Measurements from ENCODE around the gene SLC36A2.

The SLC36A2 gene

DNA sequence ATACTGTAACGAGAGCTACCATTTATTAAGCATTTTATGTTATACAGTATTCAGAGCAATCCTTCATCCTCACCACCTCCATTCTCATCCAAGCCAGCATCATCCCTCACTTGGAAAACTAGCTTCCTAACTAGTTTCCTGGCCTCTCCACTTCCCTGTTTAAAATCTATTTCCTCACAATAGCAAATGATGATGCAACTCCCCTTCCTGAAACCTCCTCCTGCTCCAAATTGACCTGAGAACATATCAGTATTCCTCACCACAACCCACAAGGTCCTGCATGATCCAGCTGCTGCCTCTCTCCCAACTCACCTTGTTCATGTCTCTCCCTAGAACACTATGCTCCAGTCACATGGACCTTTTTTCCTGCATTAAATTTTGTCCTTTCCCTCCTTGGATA, 4.3 kb upstream of the SLC36A2 start:
- no peak for DNase-seq (ENCODE audit: low read depth)
- TF ChIP-seq, protein P1, sequence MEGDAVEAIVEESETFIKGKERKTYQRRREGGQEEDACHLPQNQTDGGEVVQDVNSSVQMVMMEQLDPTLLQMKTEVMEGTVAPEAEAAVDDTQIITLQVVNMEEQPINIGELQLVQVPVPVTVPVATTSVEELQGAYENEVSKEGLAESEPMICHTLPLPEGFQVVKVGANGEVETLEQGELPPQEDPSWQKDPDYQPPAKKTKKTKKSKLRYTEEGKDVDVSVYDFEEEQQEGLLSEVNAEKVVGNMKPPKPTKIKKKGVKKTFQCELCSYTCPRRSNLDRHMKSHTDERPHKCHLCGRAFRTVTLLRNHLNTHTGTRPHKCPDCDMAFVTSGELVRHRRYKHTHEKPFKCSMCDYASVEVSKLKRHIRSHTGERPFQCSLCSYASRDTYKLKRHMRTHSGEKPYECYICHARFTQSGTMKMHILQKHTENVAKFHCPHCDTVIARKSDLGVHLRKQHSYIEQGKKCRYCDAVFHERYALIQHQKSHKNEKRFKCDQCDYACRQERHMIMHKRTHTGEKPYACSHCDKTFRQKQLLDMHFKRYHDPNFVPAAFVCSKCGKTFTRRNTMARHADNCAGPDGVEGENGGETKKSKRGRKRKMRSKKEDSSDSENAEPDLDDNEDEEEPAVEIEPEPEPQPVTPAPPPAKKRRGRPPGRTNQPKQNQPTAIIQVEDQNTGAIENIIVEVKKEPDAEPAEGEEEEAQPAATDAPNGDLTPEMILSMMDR (IDR thresholded peaks at IDR 0.05; ENCODE audit: low read length, missing control alignments) = no peak
- H3K4me3 ChIP-seq (replicated peaks; ENCODE audit: low read depth, low read length) = no peak overlapping the region

DNA sequence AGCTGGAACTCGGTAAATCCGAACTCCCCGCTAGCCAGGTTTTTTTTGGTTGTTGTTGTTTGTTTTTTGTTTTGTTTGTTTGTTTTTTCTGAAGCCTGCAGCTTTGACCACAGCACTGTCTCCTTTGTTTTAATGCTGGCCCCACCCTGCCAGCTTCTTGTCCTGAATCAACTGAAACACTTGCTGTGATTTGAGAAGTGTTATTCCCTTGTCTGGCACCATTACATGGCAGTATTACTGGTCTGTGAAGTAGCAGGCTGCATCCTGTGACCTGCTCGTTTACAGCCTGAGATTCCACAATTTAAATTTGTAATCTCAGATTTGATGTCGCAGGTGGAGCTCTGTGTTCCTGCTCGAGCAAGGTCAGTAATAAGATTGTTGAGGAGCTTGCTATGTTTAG, 1.4 kb upstream of the SLC36A2 start:
- H3K4me3 ChIP-seq (replicated peaks; ENCODE audit: low read depth, low read length) = no peak overlapping the region
- TF ChIP-seq, protein P1 (IDR thresholded peaks at IDR 0.05; ENCODE audit: low read length, missing control alignments) = no peak
- no peak for DNase-seq (ENCODE audit: low read depth)

DNA sequence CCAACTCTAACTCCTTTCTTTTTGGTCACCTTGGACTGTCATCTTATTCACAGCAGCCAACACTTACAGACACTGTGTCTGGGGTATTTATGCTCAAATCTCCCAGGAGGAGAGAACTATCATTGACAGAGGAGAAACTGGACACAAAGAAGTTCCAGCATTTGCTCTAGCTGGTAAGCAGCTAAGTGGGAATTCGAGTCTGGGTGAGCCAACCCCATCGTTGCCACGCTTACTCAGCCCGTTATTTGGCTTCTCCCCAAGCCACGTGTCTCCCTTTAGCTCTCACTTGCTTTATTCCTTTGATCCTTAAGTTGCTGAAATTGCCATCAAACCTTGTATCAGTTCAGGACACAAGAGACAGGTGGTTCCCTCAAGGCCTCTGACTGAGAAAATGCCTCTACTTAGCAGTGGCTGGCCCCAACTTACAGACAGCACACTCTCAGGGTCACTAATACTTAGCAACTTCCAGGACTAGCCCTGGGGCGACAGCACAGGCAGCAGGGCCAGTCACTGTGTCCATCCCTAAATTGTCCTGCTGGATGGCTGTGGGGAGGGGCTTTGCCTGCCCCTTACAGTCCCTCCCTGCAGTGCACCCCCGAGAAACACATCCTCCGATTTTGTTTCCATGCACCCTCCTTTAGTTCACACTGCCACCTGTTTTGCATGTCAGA, 1.4 kb downstream of the SLC36A2 start:
- H3K4me3 ChIP-seq (replicated peaks; ENCODE audit: low read depth, low read length) = no peak overlapping the region
- TF ChIP-seq, protein P1 (IDR thresholded peaks at IDR 0.05; ENCODE audit: low read length, missing control alignments) = no peak
- DNase-seq (ENCODE audit: low read depth) = no peak

DNA sequence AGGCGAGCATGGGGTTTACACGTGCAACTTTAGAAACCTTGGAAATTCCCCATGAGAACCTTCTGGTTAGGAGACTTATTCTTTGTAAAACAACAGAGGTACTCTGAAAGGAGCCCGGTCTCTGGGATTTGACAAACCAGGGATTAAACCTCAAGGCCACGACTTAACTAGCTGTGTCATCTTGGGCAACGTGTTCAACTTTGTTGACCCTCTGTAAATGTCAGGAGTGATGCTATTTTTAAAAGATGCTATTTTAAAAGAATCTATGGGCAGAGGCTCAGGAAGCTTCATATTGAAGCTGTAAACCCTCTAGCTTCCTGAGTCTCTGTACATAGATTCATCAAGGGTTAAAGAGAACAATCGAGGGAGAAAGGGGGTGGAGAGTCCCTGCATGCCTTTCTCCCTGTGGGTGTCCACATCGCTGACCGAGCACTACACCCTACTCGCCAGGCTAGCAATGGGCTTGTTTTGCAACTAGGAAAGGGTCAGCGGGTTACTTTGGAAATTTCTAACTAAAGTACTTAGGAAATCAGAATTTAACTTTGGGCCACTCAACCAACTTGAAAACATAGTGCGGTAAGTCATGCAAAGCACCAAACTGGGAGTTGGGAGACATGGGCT, 2.1 kb downstream of the SLC36A2 start:
- H3K4me3 ChIP-seq (replicated peaks; ENCODE audit: low read depth, low read length) = no peak overlapping the region
- no peak for DNase-seq (ENCODE audit: low read depth)
- TF ChIP-seq, protein P1 (IDR thresholded peaks at IDR 0.05; ENCODE audit: low read length, missing control alignments) = no peak

DNA sequence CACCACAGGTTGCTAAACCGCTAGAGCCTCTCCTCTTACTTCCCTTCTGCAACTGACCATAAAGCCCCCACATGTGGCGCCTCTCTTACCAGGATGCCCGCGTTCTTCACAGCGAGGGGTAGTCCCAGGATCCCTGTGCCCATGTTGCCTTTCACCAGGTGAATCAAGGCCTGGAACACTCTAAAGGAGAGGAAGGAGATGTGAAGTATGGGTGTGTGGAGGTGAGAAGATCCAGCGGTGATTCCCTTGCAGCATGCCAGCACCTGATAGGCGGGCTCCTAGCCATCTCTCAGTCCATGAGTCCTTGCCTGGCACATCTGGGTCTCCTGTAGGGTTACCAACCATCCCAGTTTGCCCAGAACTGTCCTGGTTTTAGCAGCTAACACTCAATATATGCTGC, 3.3 kb downstream of the SLC36A2 start:
- H3K4me3 ChIP-seq (replicated peaks; ENCODE audit: low read depth, low read length) = no peak overlapping the region
- TF ChIP-seq, protein P1 (IDR thresholded peaks at IDR 0.05; ENCODE audit: low read length, missing control alignments) = no peak
- no peak for DNase-seq (ENCODE audit: low read depth)

DNA sequence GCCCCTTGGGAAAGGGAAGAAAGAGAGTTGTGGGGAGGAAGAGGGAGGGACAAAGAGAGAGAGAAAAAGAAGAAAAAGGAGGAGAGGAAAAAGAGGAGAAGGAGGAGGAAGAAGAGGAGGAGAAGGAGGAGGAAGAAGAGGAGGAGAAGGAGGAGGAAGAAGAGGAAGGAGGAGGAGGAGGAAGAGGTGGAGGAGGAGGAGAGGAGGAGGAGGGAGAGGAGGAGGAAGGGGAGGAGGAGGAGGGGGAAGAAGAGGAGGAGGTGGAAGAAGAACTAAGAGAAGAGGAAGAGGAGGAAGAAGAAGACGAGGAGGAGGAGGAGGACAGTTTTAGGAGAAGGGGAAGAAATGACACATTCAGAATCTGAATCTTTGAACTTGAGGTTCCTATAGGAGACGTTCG, 7.4 kb downstream of the SLC36A2 start:
- no peak overlapping the region for H3K4me3 ChIP-seq (replicated peaks; ENCODE audit: low read depth, low read length)
- DNase-seq (ENCODE audit: low read depth) = no peak
- TF ChIP-seq, protein P1 (IDR thresholded peaks at IDR 0.05; ENCODE audit: low read length, missing control alignments) = no peak

DNA sequence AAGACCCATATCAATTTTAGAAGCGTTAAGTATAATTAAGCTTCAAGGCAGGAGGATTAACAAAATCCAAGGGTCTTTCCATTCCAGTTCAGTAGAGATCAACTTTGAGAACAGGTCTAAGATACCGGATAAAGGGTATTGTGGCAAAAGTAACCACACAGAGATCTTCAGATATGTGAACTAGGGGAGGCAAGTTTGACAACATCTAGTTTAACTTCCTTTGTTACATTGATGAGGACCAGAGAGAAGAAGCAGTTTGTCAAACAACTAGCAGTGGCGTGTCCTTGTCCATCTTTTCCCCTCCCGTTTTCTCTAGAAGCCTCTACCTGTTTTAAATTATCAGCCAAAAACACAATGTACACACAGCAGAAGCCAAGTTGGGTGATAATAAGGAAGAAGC, 8.6 kb downstream of the SLC36A2 start:
- H3K4me3 ChIP-seq (replicated peaks; ENCODE audit: low read depth, low read length) = no peak overlapping the region
- no peak for DNase-seq (ENCODE audit: low read depth)
- TF ChIP-seq, protein P1 (IDR thresholded peaks at IDR 0.05; ENCODE audit: low read length, missing control alignments) = no peak
